OCI-LY1 (cell line): ENCODE measurements around the gene RANBP17.

ENCODE experiments used
- H2AFZ ChIP-seq: fragments of 200-600 bp; sonication (generic), shearing (Covaris generic); 2 replicates; pipeline ENCODE4 v1.6.0; 2014; ENCODE audit warnings: antibody characterized with exemption, mild to moderate bottlenecking, low read length
- H3F3A ChIP-seq: fragments of 200-600 bp; sonication (generic), shearing (Covaris generic); 2 replicates; pipeline ENCODE4 v1.6.0; 2014; ENCODE audit warnings: mild to moderate bottlenecking, antibody characterized with exemption, low read length, moderate library complexity; ENCODE audit not compliant: insufficient read depth
- H3K27ac ChIP-seq: fragments of 200-600 bp; sonication (generic); 2 replicates; pipeline ENCODE4 v1.5.1; 2014; ENCODE audit warnings: low read length, mixed run types, mild to moderate bottlenecking, low read depth; ENCODE audit not compliant: poor library complexity, severe bottlenecking
- H3K27me3 ChIP-seq: fragments of 200-600 bp; sonication (generic); 2 replicates; pipeline ENCODE4 v1.6.0; 2014; ENCODE audit warnings: antibody characterized with exemption, mild to moderate bottlenecking, low read length, moderate library complexity; ENCODE audit not compliant: insufficient read depth
- H3K36me3 ChIP-seq: fragments of 200-600 bp; sonication (generic); 2 replicates; pipeline ENCODE4 v1.6.1; 2014; ENCODE audit warnings: mild to moderate bottlenecking, antibody characterized with exemption, low read length, moderate library complexity, mixed read lengths; ENCODE audit not compliant: insufficient read depth
- H3K4me1 ChIP-seq: fragments of 200-600 bp; sonication (generic); 2 replicates; pipeline ENCODE4 v1.5.1; 2014; ENCODE audit warnings: mild to moderate bottlenecking, low read length, moderate library complexity; ENCODE audit not compliant: insufficient read depth, severe bottlenecking
- H3K4me2 ChIP-seq: fragments of 200-600 bp; sonication (generic), shearing (Covaris generic); 2 replicates; pipeline ENCODE4 v1.6.1; 2014; ENCODE audit warnings: low read length
- H3K4me3 ChIP-seq: fragments of 200-600 bp; sonication (generic); 2 replicates; pipeline ENCODE4 v1.5.1; 2014; ENCODE audit warnings: low read length, low read depth, mild to moderate bottlenecking, mixed read lengths; ENCODE audit not compliant: poor library complexity, severe bottlenecking
- H3K79me2 ChIP-seq: fragments of 200-600 bp; shearing (Covaris generic); 2 replicates; pipeline ENCODE4 v1.6.1; 2016; ENCODE audit warnings: mixed run types, low read length, mixed read lengths; ENCODE audit not compliant: insufficient read depth
- H3K9ac ChIP-seq: fragments of 200-600 bp; sonication (generic), shearing (Covaris generic); 2 replicates; pipeline ENCODE4 v1.6.1; 2014; ENCODE audit warnings: mild to moderate bottlenecking, low read length, mixed read lengths
- H3K9me2 ChIP-seq: fragments of 200-600 bp; sonication (generic), shearing (Covaris generic); 2 replicates; pipeline ENCODE4 v1.6.1; 2014; ENCODE audit warnings: low read depth, mild to moderate bottlenecking, low read length, mixed read lengths
- H3K9me3 ChIP-seq: fragments of 200-600 bp; shearing (Covaris generic); 2 replicates; pipeline ENCODE4 v1.6.1; 2014; ENCODE audit warnings: low read length, mixed read lengths
- H4K20me1 ChIP-seq: fragments of 200-600 bp; sonication (generic), shearing (Covaris generic); 2 replicates; pipeline ENCODE4 v1.6.0; 2016; ENCODE audit warnings: mild to moderate bottlenecking, low read length; ENCODE audit not compliant: insufficient read depth
- CTCF ChIP-seq: fragments of 200-600 bp; sonication (generic), shearing (Covaris generic); IDR thresholded peaks from 2 replicates; pipeline ENCODE4 v1.5.1; 2017; ENCODE audit warnings: mild to moderate bottlenecking, antibody characterized with exemption, low read length, moderate library complexity, mixed read lengths
- EZH2 ChIP-seq: fragments of 200-600 bp; sonication (generic), shearing (Covaris generic); IDR thresholded peaks from 2 replicates; pipeline ENCODE4 v1.8.0; 2017; ENCODE audit warnings: borderline replicate concordance, mixed run types, mild to moderate bottlenecking, antibody characterized with exemption, low read length, moderate library complexity, mixed read lengths

RANBP17 gene

GRCh38 chr5:171275841-171276544 lies 414.2 kb downstream of the RANBP17 start:
- Histone ChIP-seq H3K27ac (no peak overlapping the region), H3K9ac (no peak overlapping the region), H3K27me3 (no peaks in the 10 kb centered on the region), H3K4me2 (no peak overlapping the region), H3K4me1 (no peaks in the 10 kb centered on the region), H3K9me2 (no peaks in the 10 kb centered on the region), H3F3A (no peaks in the 10 kb centered on the region), H2AFZ (no peak overlapping the region), H3K79me2 (no peaks in the 10 kb centered on the region), H3K4me3 (no peak overlapping the region), H3K36me3 (no peaks in the 10 kb centered on the region), H4K20me1 (no peaks in the 10 kb centered on the region), H3K9me3 (no peaks in the 10 kb centered on the region)
- TF ChIP-seq CTCF (no peak), EZH2 (no peak)

- no peak overlapping the region for H3K27ac ChIP-seq
- TF ChIP-seq EZH2, result no peak
- TF ChIP-seq CTCF, result no peak
- no peak overlapping the region for H2AFZ ChIP-seq
- H3K79me2 ChIP-seq, result no peaks in the 10 kb centered on the region
- H3K4me2 ChIP-seq, result no peak overlapping the region
- no peaks in the 10 kb centered on the region for H3K36me3 ChIP-seq
- H3K9ac ChIP-seq, result no peak overlapping the region
- H3K4me1 ChIP-seq, result no peaks in the 10 kb centered on the region
- no peaks in the 10 kb centered on the region for H3K9me3 ChIP-seq
- H3K27me3 ChIP-seq, result no peaks in the 10 kb centered on the region
- H3K4me3 ChIP-seq, result no peak overlapping the region
- H3K9me2 ChIP-seq, result no peaks in the 10 kb centered on the region
- no peaks in the 10 kb centered on the region for H4K20me1 ChIP-seq
- H3F3A ChIP-seq, result no peaks in the 10 kb centered on the region
These were observed 421.9 kb downstream of the RANBP17 start for GRCh38 chr5:171283753-171284152.

- H2AFZ ChIP-seq, result no peak overlapping the region
- no peak for TF ChIP-seq EZH2
- no peak for TF ChIP-seq CTCF
- H3K36me3 ChIP-seq, result no peaks in the 10 kb centered on the region
- no peaks in the 10 kb centered on the region for H3K9me3 ChIP-seq
- no peaks in the 10 kb centered on the region for H3K9me2 ChIP-seq
- H4K20me1 ChIP-seq, result no peaks in the 10 kb centered on the region
- H3K27me3 ChIP-seq, result 0 out of 2 replicates have a peak, but pooled peaks cover 3% of the 10 kb centered on the region
- H3K4me1 ChIP-seq, result no peaks in the 10 kb centered on the region
- no peaks in the 10 kb centered on the region for H3F3A ChIP-seq
- no peaks in the 10 kb centered on the region for H3K79me2 ChIP-seq
- no peak overlapping the region for H3K4me2 ChIP-seq
- no peak overlapping the region for H3K4me3 ChIP-seq
- no peak overlapping the region for H3K27ac ChIP-seq
- H3K9ac ChIP-seq, result no peak overlapping the region
These were observed 423.6 kb downstream of the RANBP17 start for GRCh38 chr5:171285465-171285864.
